NCI-H748 treated with DMSO at 0.1 percent for 48 hours (cell line): Measurements from ENCODE around the gene GRIK1.
"Not testable (repeated sequence)": the region's sequence is repeated elsewhere in the genome, so short reads cannot be mapped to it uniquely, and the experiment has no call there.

Source experiments
- DNase-seq: peaks from one replicate; lab custom pipeline; 2025; lab: John Stamatoyannopoulos, UW

GRIK1 gene

GRCh38 chr21:29939924-29940275 lies at the start of gene GRIK1:
Gene GRIK1, minus strand, starts transcription at chr21:29939996.
- DNase-seq, result no peak

- DNase-seq, result no peak
These were observed 48.0 kb upstream of the GRIK1 start for GRCh38 chr21:29987762-29988161.

- DNase-seq, result no peak
These were observed 46.1 kb upstream of the GRIK1 start for GRCh38 chr21:29985866-29986265.

- no peak for DNase-seq
These were observed 39.2 kb upstream of the GRIK1 start for GRCh38 chr21:29979043-29979442.

DNA sequence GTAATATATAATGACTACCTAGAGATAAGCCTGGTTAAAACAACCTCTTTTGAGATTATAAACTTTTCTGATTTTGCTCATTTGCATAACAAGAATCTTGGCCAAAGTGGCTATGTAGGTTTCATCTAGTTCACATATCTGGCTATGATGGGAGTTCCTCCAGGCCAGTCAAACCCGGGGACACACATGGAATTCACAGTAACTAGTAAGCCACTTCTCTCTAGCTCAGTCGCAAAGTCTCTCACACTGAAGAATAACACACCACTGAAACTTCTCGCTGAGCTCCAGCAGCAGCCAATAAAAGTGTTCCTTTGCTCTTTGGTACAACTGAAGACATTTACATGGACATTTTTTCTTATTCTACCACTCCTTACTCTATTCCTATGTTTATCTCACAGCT lies 36.0 kb upstream of the GRIK1 start:
- no peak for DNase-seq

- no peak for DNase-seq
These were observed 33.5 kb upstream of the GRIK1 start for GRCh38 chr21:29973258-29973657.

GRCh38 chr21:29961291-29962027 lies 21.7 kb upstream of the GRIK1 start:
- DNase-seq, result no peak

DNA sequence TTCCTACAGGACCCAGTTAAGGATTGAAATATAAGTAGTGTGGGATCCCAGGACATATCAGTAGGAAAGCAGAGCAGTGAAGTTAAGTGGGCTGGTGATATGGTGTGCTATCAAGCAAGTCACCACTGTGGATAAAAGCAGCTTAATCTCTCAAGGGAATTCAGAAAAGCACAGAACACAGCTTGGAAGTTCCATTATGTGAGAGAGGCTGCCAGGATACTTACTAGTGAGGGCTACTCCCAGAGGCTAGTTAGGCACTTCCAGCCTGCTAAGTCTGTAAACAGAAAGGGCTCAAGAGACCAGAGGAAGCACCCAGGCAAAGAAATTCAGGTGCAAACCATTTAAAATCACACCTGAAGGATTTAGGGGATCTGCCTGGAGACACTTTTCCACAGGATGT lies 18.8 kb upstream of the GRIK1 start:
- no peak for DNase-seq

- not testable (repeated sequence) for DNase-seq
These were observed 18.2 kb upstream of the GRIK1 start for GRCh38 chr21:29958035-29958434.

GRCh38 chr21:29953690-29954089 lies 13.9 kb upstream of the GRIK1 start:
- DNase-seq, result no peak

- no peak for DNase-seq
These were observed 13.3 kb upstream of the GRIK1 start for GRCh38 chr21:29953072-29953471.

GRCh38 chr21:29951911-29952310 lies 12.1 kb upstream of the GRIK1 start:
- DNase-seq, result no peak

DNA sequence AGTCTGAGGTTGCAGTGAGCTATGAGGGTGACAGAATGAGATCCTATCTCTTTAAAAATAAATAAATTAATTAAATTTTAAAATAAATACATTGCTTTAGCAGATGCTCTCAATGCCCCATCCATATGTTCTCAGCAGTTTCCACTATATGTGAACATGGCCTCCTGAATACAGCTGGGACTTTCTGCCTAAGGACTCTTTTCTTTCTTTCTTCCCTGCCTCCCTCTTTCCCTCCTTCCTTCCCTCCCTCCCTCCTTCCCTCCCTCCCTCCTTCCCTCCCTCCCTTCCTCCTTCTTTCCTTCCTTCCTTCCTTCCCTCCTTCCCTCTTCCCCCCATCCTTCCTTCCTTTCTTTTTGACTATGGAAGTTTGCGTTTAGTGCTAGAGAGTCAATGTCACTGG lies 10.2 kb upstream of the GRIK1 start:
- no peak for DNase-seq

- DNase-seq, result no peak
These were observed 7.3 kb upstream of the GRIK1 start for GRCh38 chr21:29947119-29947518.

DNA sequence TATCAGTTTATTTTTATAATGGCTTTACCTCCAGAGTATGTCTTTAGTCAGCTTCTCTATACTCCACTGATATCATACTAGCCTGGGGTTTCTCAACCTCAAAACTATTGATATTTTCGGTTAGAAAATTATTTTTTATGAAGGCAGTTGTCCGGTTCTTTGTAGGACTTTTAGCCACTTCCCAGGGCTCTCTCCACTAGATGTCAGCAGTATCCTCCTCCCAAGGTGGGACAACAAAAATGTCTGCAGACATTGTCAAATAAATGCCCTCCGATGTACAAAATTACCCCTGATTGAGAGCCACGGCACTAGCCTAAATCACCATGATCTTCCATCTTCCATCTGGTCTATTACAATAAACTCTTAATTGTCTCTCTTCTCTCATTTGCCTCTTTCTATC lies 4.1 kb upstream of the GRIK1 start:
- DNase-seq, result no peak

DNA sequence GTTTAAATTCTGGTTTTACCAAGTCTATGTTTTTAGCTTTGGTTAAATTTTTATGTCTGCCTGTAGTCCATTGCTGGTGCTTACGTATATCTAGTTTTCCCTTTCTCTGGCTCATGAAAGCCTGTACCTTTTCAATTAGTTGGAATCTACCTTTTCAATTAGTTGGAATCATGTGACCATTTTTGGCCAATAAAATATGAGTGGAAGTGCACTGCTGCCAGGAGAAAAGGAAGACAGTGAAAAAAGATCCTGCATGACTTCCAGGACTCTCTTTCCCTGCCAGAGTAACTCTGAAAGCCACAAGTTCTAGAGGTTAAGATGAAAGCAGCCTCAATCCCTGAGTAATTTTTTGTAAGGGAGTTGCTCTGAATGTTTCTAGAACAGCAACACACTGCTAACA lies 2.2 kb upstream of the GRIK1 start:
- DNase-seq, result no peak

GRCh38 chr21:29940991-29941390 lies 1.2 kb upstream of the GRIK1 start:
- no peak for DNase-seq

DNA sequence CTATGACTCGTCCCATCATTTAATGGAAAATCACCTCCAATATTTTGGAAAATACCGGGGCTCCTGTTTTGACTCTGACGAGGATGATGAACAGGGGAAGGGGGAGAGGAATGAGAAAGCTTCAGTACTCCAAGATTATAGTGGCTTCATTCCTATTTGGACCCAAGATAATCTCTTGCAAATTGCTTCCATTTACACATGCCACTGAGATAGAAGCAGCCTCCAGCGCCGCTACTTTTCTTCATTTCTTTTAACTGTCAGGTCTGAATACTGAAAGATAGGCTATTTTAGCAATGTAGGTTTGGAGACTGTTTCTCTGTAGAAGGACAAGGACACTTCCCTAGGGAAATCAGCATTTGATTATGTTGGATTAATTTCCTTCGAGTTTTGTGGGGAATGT lies 565 bp upstream of the GRIK1 start:
- DNase-seq, result no peak

DNA sequence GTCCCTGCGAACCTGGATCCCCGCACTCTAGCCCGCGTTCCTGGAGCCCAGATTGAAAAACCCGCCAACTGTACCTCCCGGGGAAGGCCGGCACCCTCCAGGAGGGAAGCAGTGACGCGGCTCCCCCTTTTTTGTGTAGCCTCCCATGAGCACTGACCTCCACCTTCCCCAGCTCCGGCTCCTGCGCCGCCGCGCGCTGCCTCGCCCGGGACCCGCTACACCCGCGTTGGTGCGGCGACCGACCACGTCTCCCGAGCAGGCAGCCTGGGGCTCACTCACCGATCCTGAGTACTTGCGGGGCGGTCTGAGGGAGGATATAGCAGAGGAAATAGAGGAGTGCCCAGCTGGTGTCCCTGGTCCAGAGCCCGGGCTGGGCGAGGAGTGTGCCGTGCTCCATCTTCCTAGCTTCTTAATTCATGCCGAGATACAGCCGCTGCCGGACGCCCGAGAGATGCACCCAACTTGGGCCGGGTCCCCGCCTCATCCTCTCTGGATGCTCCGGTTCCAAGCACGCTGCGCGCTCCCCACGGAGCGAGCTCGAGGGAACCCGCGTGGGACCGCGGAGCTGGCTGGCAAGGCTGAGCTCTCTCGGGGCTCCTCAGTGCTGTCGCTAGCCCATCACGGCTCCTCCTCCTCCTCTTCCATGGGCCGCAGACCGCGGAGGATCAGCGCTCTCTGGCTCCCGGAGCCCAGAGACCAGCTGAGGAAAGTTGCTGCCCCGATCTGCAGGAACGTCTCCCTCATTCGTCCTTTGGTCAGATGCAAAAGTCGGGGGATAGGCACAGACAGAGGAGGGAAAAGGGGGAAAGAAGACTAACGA lies 482 bp downstream of the GRIK1 start:
- no peak for DNase-seq

DNA sequence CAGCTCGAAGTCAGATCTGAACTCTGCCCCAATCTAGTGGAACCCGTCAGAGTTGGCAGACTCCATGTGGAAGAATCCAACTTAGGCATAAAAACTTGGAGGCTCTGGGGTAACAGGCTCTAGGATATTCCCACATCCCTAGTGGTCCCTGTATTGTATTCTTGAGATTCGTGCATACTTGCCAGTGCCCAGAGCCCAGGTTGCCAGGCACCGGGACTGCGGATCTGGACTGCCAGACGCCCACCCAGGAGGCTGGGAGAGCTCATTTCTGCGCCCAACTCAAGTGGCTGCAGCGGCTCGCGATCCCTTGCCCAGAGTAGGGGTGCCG lies 1.1 kb downstream of the GRIK1 start:
- no peak for DNase-seq

GRCh38 chr21:29933088-29933487 lies 6.7 kb downstream of the GRIK1 start:
- DNase-seq, result no peak

DNA sequence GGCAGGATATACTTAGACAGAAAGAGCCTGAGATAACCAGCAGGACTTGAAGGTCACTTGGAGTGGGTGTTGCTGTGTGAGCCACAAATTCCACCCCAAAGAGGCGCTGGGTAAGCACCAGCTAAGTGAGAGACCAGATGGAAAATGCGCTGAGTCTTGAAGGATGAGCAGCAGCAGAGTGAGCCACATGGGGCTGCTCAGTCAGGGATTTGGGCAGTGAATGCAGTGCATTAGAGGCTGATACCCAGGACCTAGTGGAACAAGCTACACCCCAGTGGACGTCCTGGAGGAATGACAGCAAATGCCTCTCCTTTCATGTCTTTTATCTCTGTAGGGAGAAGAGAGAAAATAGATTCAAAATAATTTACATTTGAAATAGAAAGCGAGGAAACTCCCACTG lies 11.3 kb downstream of the GRIK1 start:
- no peak for DNase-seq

- DNase-seq, result no peak
These were observed 18.9 kb downstream of the GRIK1 start for GRCh38 chr21:29920938-29921337.

- DNase-seq, result no peak
These were observed 25.5 kb downstream of the GRIK1 start for GRCh38 chr21:29914326-29914725.
